ENCODE measurements around the gene CTBP1.

- TF ChIP-seq EZH2 (IDR thresholded peaks at IDR 0.05; ENCODE audit: borderline replicate concordance, insufficient read depth, low read depth, low read length, poor library complexity, severe bottlenecking), result no peak
- TF ChIP-seq CTCF (IDR thresholded peaks at IDR 0.05), result no peak
These were observed 48.4 kb downstream of the CTBP1 start for GRCh38 chr4:1200425-1201035.
